ENCODE data around the gene SLC13A2.
A peak's percentile ranks its signal among the peaks of the same experiment; 100 is the strongest.

Gene SLC13A2

DNA sequence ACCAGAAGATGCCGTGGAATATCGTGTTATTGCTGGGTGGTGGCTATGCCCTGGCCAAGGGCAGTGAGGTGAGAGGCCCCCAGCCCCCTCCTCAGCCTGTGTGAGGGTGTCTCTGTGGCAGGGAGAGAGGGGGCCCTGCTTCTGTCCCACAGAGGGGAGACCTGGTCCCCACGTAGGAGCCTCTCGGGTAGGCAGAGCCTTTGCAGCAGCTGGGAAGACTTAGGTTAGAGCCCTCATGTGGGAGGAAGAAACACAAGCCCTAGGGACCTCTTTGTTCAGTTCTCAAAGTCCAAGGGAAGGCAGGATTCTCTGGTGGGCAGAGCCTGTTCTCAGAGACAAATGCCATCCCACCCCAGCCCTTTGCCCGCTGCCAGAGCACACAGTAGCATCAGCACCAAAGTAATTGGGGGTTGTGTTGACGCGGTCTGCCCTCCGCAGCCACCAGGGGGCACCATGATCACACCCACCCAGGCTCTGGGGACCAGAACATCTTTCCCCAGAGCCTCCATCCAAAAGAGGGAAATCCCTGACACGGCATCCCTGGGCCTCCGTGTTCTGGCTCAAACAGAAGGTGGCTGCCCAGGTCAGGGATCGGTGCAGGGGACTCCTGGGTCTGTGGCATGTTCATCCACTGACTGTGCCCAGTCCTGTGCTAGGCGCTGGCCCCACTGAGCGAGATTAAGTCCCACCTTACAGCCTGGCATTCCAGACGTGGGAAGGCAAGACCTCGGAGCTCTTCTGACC, 21.2 kb downstream of the SLC13A2 start:
- peak; percentile 70 for DNase-seq

DNA sequence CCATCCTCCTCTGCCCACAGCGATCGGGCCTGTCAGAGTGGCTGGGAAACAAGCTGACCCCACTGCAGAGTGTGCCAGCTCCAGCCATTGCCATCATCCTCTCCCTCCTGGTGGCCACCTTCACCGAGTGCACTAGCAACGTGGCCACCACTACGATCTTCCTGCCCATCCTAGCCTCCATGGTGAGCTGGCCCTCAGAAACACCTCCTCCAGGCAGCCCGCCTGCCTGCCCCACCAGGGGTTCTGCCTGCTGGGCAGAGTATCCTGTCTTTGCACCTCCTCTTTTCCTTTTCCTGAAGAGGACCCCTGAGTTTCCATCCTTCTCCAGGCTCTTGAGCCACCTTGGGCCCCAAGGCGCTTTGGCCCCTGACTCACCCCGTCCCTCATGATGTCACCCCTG, 22.2 kb downstream of the SLC13A2 start:
- DNase-seq: no peak

DNA sequence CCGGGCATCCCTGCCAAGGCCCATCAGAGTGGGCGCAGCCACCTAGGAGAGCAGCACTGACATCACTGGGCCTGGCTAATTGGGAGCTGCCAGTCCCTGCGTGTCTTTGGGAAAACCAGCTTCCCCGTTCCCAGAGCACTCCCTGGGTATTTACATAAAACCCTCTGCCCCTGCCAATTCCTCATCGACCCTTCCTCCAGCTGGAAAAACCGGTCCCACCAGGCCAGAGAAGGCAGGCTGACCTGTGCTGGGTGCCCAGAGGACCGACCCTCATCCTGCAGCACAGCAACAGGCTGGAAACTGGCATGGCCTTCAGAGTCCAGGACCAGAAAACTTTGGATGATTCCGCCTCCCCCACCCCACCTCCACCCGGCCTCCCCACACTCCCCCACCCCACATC, 24.5 kb downstream of the SLC13A2 start:
- no peak for DNase-seq

DNA sequence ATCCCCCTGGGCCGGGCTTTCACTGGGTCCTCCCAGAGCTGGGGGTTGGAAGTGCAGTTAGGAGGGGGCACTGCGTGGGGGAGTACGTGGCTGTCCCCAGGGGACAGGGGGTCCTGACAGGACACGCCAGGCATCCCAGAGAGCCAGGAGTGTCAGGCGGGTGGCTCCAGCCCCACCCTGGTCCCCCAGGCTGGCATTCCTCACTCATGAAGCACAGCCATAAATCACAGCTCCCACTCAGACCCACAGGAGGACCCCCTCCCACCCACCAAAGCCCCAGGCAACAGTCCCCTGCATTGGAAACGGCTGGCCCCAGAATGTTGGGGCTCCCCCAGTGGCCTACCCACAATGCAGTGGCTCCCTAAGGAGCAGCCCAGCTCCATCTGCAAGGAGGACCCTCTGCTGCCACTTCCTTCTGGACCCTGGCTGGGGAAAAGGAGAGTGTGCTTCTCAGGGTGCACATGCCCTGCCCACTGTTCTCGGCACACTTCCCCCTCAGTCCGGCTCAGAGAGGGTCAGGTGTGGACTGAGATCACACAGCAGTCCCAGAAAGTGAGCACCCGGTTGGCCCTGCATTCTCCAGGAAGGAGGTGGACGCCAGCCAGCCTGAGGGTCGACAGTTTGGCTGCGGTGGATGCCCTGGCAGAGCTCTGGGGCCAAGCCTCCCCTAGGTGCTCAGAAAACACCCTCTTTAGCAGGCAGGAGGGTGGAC, 25.4 kb downstream of the SLC13A2 start:
- DNase-seq: no peak

DNA sequence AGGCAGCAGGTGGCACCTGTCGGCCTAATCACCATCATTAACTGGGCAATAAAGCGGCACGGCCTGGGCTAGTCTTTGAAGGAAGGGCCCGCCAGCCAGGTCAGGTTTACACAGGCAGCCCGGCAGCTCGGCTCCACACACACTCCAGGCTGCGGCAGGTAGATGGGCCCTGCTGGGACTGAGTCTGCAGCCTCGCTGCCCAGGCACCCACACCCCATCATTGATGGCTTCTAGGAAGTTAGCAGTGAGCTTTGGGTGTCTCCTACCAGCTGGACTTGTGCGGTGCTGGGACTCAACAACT, 25.9 kb downstream of the SLC13A2 start:
- DNase-seq: no peak

DNA sequence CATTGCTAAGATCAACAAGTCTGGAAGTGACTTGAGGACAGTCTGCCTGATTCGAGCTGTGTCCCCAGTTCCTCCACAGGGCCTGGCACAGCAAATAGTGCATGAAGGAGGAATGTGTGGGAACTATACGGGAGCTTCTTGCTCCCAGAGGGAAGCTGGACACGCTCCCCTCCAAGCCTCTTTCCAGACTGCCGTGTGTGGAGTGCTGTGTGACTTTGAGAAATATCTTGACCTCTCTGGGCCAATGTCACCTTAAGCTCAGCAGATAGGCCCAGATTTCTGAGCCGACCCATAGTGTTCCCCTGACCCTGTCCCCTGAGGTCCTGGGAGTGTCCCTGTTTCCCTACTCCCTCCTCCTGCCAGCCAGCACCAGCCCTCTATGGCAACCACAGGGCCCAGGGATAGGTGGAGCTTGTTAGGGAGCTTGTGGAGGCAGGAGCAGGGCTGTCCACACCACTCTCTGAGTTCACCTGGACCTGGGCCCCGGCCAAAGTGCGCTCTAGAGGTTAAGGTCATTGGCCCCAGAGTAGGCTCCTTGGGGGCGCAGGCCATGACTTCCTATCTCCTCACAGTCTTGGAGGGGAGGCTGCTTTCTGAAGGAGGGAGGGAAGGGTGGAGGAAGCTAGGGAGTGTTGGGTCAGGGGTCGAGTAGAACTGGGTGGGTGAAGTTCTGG, 26.4 kb downstream of the SLC13A2 start:
- no peak for DNase-seq

DNA sequence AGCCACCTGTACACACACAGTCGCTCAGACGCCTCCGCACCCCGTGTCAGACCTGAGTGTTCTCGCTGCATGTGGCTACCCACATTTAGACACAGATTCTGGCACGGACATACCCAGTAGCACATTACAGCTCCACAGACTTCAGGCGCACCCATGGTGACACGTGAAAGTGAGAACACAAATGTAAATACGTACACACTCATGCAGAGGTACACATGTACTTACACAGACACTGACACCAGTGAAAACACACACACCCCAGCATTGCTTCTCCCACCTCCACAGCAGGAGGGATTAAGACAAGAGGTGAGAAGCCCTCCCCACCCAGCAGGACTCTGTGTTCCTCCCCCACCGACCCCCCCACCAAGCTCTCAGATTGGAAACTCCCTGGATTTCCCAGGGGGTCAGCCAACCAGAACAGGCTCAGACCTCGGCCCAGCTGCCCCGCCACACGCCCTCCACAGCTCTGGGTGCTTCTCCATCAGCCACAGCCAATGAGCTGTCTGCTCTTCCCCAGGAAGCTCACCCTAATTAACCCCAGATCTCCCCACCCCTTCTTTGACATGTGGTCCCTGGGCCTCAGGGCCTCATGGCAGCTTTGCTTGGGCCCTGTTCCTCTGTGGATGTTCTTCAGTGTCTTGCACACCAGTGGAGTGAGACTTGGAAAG, 27.4 kb downstream of the SLC13A2 start:
- peak; percentile 90 for DNase-seq

DNA sequence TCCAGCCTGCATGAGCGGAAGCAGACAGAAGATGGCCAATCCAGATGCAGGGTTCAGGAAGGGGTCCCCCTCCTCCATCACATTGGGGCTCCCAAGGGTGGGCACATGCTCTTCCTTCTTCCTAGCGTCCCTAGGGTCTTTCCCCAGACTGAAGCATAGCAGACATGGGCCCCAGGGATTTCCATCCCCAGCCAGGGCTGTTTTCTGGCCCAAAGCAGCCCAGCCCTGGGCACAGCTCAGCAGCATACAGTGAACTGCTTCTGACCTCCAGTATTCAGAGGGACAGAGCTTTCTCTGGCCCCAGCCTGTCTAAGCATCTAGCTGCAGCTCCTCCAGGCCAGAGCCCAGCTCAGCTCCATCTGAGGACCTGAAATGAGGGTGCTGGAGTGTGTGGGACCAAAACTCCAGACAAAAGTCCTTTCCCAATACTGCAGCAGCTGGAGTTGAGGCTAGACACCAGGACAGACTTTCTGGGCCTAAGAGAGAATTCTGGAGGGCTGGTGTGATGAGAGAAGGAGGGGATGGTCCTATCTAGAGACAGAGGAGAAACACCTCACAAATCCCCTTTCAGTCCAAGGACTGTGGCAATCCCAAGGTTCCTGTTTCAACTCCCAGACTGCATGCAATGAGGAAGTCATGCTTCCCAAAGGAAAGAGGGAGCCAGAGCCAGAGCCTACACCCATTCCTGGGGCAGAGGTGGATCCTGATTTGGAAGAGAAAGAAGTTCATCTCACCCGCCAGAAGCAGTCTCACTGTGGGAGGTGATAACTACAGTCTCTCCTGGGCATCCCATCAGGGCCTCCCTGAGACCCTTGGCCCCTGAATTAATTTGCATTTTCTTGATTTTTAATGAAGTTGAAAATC, 28.2 kb downstream of the SLC13A2 start:
- DNase-seq: peak; percentile 57

DNA sequence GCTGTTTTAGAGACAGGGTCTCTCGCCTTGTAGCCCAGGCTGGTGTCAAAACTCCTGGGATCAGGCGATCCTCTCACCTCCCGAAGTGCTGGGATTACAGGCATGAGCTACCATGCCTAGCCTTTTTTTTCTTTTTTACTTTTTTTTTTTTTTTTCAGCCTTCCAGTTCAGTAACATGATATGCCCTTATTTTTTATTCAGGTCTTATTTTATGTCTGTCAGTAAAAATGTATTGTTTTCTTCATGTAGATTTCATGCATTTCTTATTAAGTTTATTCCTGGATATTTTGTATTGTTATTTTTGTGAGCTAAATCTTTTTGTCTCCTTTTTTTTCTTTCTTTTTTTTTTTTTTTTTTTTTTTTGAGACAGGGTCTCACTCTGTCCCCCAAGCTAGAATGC, 30.0 kb downstream of the SLC13A2 start:
- DNase-seq: peak; percentile 73

DNA sequence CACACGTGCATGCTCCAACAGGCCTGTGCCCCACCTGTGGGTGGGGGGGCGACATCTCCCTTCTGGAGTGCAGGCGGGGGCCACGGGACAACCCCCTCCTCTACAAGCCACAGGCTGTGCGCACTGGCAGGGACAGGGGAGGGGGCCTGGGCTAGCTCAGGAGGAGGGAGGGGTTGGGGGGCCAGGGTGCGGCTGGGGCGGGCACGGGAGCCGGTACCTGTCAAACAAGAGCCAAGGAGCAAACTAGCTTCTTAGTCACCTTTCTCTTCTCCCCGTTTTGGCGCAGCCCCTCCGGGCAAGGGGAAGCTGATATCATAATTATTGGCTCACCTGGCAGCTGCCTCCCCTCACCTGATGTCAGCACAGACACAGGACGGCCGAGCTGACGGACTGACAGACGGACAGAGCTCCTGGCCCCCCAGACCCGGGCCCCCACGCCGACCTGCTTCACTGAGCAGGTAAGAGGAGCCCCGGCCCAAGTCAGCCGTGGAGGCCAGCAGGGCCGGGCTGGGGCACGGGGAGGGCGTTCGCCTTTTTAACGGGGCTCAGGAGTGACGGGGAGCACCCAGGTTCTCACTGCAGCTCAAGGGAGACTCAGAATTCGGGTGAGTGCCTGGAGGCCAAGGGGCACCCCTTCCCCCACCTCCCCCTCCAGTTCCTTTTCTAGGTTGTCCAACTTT, 32.7 kb downstream of the SLC13A2 start, which contains the start of gene FOXN1:
TSS of gene FOXN1 (plus strand) at position 363 of the 680 bp plus-strand sequence. CDS start 17,622 bp downstream, outside the sequence.
- DNase-seq: peak; percentile 75

DNA sequence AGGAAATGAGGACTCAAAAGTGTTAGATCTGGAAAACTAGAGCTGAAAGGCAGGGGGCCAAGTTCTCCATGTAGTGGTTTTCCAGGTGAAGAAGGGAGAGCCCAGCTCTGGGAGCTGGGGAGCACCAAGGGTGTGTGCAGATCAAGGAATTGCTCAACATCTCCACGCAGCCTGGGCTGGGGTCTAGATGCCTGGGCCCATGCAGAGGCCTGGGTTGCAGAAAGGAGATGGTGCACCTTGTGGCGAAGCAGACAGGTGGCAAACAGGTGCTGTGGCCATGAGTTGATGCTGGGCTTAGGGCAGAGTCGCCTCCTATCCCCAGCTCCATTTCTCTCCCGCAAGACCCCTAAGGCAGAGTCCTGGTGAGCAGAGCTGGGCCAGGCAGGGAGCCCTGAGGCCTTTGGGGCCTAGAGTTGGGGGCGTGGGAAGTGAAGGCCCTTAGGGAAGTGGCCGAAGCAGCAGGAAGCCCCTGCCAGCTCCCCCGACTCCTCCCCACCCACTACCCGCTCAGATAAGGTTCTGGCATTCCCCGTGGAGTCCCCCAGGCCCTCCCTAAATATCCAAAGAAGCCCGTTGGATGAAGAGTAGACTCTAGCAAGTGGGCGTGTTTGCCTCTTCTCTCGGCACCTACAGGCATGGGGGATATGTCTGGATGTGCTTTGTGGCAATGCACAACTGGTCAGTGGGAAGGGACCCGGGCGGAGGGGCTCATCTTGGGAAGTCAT, 33.5 kb downstream of the SLC13A2 start:
- DNase-seq: peak; percentile 19

DNA sequence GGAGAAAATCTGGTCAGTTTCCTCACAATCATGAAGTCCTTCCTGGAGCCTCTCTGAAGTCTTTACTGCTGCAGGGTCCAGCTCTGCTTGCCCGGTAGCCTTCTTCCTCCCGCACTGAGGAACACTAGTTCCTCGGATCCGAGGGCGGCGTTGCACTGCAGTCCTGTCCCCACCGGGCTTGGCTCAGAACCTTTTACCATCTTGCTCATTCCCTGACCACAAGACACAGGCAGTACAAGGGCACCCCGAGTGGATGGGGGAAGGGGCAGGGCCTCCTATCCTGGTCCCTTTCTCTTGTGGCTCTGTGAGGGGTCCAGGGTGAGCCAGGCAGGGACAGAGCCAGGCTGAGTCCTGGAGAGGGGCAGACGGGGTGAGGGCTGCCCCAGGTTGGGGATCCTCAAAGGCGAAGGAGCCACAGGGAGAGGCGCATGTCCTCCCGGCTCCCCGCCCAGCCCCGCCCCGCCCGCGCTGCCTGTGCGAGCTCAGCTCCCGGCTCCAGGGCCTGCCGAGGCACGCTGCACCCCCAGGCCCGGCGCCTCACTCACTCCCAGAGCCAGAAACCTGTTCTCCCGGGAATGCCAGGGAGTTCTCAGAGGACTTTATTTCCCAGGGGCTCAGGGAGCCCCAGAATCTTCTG, 34.2 kb downstream of the SLC13A2 start:
- peak; percentile 71 for DNase-seq

DNA sequence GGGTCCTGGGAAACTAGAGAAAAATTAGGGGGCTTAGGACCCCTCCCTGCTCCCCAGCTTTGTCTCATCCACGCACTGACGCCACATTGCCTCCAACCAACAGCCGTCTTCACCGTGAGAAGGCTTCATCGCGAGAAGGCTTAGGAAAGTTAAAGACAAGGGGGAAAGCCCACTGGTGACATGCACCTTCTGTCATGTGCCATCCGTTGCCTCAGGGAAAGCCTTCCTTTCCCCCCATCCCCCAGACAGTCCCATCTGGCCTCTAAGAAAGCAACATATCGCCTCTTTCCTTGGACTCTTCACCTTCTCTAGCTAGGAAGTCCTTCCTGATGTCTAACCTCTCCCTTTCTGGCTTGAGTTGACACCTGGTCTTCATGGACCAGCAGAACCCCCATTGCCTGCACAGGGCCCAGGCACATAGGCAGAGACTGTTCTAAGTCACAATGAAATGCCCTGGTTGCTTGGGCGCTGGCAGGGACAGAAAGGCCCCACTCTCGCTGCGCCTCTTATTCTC, 34.8 kb downstream of the SLC13A2 start:
- DNase-seq: peak; percentile 71

DNA sequence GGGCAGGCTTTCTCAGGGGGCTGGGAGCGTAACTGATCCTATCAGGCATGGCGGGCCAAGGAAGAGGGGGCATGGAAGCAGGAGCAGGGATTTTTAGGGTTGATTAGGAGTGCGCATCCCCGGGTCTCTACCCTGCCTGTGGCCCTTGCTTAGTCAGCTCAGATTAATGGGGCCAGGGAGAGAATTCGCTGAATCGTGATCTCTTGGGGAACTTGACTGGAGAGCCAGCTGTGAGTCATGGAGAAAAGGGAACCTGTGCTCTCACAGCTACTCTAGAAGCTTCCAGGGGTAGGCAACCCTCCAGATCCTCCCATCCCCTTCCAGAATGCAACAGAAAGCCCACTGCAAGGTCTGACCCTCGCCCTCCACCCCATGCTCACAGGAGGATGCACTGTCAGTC, 36.3 kb downstream of the SLC13A2 start:
- no peak for DNase-seq

DNA sequence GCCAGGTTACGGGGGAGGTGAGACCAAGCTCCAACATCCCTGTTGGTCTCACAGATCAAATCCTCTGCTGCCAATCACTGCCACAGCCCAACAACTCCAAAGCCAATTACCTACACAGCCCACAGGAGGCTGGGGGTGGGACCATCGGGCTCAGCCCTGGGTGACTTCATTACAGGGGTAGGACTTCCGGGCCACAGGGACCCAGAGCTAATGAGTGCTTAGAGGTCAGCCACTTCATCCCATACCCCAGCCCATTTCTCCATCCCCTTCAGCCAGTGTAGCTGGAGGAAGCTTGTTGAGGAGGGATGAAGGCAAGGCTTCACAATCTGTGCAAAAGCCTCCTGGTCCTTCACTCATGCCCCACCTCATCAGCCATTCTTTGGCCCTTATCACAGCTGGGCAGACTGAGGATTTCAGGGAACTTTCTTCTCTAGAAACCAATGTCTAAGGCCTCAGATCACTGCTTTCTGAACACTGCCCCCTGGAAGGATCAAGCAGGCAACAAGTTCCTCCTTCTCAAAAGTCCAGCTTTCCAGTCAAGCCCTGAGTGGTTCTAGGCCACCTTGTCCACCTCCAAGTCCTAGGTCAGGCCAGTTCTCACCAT, 38.5 kb downstream of the SLC13A2 start:
- DNase-seq: peak; percentile 56

DNA sequence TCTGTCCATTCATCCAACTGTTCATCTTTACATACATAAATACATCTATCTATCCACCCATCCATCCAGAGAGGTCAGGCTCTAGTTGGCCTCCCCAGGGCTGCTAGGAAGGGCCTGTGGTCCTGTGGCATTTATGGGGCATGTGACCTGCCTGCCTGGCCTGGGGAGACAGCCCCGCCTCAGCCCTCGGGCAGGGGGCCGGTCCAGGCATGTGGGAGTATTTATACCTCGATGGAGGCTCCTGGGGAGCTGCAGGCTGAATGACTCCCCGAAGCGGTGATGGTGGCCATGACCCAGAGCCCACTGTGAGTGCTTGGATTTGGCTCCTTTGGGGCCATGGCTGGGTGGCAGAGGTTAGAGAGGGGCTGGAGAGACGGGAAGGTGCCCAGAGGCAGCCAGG, 40.0 kb downstream of the SLC13A2 start:
- no peak for DNase-seq

DNA sequence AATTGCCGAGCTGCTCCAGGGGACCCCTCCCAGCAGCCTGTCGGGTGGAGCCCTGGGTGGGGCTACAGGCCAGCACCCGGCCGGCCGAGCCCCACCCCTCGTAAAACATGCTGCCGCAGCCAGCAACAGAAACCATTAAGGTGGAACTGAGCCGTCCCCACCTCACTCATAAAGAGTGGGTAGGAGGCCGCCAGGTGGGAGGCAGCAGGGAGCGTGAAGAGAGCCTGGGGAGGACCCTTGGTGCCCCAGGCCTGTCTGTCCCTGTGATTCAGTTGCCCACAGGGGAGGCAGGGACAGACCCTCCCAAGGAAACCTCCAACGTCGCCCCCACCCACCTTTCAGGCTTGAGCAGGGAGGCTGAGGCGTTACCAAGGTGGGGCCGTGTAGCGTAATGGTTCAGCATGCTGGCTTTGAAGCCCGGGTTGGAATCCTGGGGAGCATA, 41.1 kb downstream of the SLC13A2 start:
- DNase-seq: no peak

DNA sequence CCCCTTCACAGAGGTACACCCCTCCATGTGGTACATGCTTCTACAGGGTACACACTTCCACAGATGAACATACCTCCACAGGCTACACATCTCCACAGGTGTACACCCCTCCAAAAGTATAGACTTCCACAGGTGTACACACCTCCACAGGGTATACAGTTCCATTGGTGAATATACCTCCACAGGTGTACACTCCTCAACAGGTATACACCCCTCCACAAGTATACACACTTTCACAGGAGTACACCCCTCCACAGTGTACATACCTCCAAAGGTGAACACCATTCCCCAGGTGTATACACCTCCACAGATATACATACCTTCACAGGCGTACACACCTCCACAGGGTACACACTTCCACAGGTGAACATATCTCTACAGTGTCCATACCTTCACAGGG, 42.1 kb downstream of the SLC13A2 start:
- DNase-seq: no peak

DNA sequence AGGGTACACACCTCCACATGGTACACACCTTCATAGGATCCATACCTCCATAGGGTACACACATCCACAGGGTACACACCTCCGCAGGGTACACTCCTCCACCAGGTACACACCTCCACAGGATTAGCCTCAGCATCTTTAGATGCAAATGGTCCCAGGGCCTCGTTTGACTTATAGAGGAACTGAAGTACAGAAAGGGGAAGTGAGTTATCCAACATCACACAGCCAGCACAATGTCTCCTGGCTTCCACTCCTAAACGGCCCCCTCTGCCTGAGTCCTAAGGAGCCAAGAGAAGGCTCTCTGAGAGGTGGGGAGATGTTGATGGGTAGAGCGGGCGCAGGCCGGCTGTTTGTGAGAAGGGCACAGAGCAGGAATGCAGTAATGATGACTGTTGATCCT, 44.7 kb downstream of the SLC13A2 start:
- no peak for DNase-seq

DNA sequence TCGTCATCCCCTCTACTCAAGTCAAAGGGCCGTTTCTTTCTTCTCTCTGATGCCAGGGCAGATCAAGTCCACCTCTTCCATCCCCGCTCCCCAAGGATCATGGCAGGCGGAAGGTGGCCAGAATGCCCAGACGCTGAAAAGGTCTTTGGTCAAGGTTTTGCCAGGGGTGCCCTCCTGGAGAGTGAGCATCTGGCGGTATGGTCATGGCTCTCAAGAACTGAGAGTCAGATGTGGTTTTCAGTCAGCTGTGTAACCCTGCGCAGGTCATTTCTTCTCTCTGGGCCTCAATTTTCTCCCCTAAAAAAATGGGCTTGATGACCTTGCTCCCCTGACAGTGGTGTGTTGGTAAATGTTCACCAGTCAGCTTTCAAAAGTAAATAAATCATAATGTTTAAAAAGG, 45.1 kb downstream of the SLC13A2 start:
- DNase-seq: no peak

Measured in NCI-H2171 treated with DMSO at 0.1 percent for 48 hours (cell line).